Cardiac muscle cell (in vitro differentiated cells and primary cell): ENCODE measurements around the gene FSIP1. TPM values are rescaled to one million over a fixed set of nuclear protein-coding genes. Genes with fewer than 3 reads are reported as not detected.

Experiments
- DNase-seq, 2 donors: peaks; one replicate each; pipeline versions ENCODE4 v3.0.0 to v3.0.0-alpha.2; 2010 to 2017; ENCODE audit warnings: low read depth in 1 of 2, low spot score in 1 of 2
- H3K27ac ChIP-seq: fragments of 200-600 bp; sonication (generic); 2 replicates; pipeline ENCODE4 v1.5.1; 2016
- H3K27me3 ChIP-seq: fragments of 200-600 bp; sonication (generic); 2 replicates; pipeline ENCODE4 v1.6.0; 2016; ENCODE audit warnings: control low read depth
- H3K36me3 ChIP-seq: fragments of 200-600 bp; sonication (generic); 2 replicates; pipeline ENCODE4 v1.5.1; 2016; ENCODE audit warnings: control low read depth
- H3K4me1 ChIP-seq: fragments of 200-600 bp; sonication (generic); 2 replicates; pipeline ENCODE4 v1.8.1; 2017; ENCODE audit warnings: low read depth, mild to moderate bottlenecking, mixed run types
- H3K4me3 ChIP-seq: fragments of 200-600 bp; sonication (generic); 2 replicates; pipeline ENCODE4 v1.5.1; 2016; ENCODE audit warnings: mild to moderate bottlenecking
- H3K9me3 ChIP-seq: fragments of 200-600 bp; sonication (generic); 2 replicates; pipeline ENCODE4 v1.5.1; 2017; ENCODE audit warnings: low read depth, mild to moderate bottlenecking, control low read depth
- CTCF ChIP-seq: IDR thresholded peaks from 2 replicates; pipeline ENCODE4 v1.5.1; 2012; ENCODE audit warnings: low read depth, mild to moderate bottlenecking, low read length
- polyA plus RNA-seq: library from polyadenylated mRNA; unstranded; fragments of >200 nt; fragmentation: Nextera tagmentation; extraction: Ambion mirVana; gene quantifications from 2 replicates; pipeline ENCODE4 v1.2.1, GENCODE V29; 2016
- total RNA-seq: library from RNA; depleted of rRNA; stranded (reverse); fragments of >200 nt; gene quantifications from 2 replicates; pipeline ENCODE4 v1.2.3, GENCODE V29; 2016

Gene FSIP1
- total and polyA plus RNA-seq, 2 experiments from 2014 or later: 0.15 to 0.33 TPM

- Histone ChIP-seq H3K4me1 (peaks cover 18% of the 10 kb centered on the region), H3K4me3 (no peak overlapping the region), H3K9me3 (no peaks in the 10 kb centered on the region), H3K27ac (peak overlapping the region; percentile 31), H3K36me3 (no peaks in the 10 kb centered on the region), H3K27me3 (no peaks in the 10 kb centered on the region)
- no peak for TF ChIP-seq CTCF
- DNase-seq: no peak
These were observed 155.0 kb downstream of the FSIP1 start for GRCh38 chr15:39627451-39628143.

GRCh38 chr15:39625856-39626255, 156.8 kb downstream of the FSIP1 start:
- no peak for TF ChIP-seq CTCF
- Histone ChIP-seq H3K4me3 (no peak overlapping the region), H3K36me3 (no peaks in the 10 kb centered on the region), H3K4me1 (peaks cover 18% of the 10 kb centered on the region), H3K9me3 (no peaks in the 10 kb centered on the region), H3K27ac (no peak overlapping the region), H3K27me3 (no peaks in the 10 kb centered on the region)
- DNase-seq: no peak

- TF ChIP-seq CTCF: no peak
- no peaks in the 10 kb centered on the region for H3K36me3 ChIP-seq
- peaks cover 18% of the 10 kb centered on the region for H3K4me1 ChIP-seq
- H3K27me3 ChIP-seq: no peaks in the 10 kb centered on the region
- H3K4me3 ChIP-seq: no peak overlapping the region
- no peak overlapping the region for H3K27ac ChIP-seq
- no peaks in the 10 kb centered on the region for H3K9me3 ChIP-seq
- DNase-seq: no peak
These were observed 157.2 kb downstream of the FSIP1 start for GRCh38 chr15:39625451-39625850.

- H3K36me3 ChIP-seq: no peaks in the 10 kb centered on the region
- no peaks in the 10 kb centered on the region for H3K9me3 ChIP-seq
- no peaks in the 10 kb centered on the region for H3K27me3 ChIP-seq
- peak in 1 of 2 donors; percentile 93 for DNase-seq
- H3K27ac ChIP-seq: no peak overlapping the region
- no peak for TF ChIP-seq CTCF
- no peak overlapping the region for H3K4me3 ChIP-seq
- H3K4me1 ChIP-seq: peaks cover 18% of the 10 kb centered on the region
These were observed 157.8 kb downstream of the FSIP1 start for GRCh38 chr15:39624806-39625205.

GRCh38 chr15:39623529-39623931, 159.1 kb downstream of the FSIP1 start:
- Histone ChIP-seq H3K27ac (no peak overlapping the region), H3K36me3 (no peaks in the 10 kb centered on the region), H3K4me1 (peaks cover 8% of the 10 kb centered on the region), H3K9me3 (no peaks in the 10 kb centered on the region), H3K4me3 (no peak overlapping the region), H3K27me3 (no peaks in the 10 kb centered on the region)
- no peak for DNase-seq
- no peak for TF ChIP-seq CTCF
